Naive thymus-derived CD8-positive, alpha-beta T cell (primary cell): ENCODE results near the gene WDR7. TPM values are rescaled to one million over a fixed set of nuclear protein-coding genes. Genes with fewer than 3 reads are reported as not detected.

Experiments used
- ATAC-seq, 2 donors: fragments of 150-1000 bp; cut with Tn5 transposase in 1 of 2; sonication (Bioruptor Pico), chemical (Tn5 transposase) in 1 of 2; 1 replicate in 1 of 2; 2 replicates in 1 of 2; pipeline ENCODE4 v1.10.0; 2021; ENCODE audit warnings: mild to moderate bottlenecking in 2 of 2, moderate library complexity in 2 of 2
- POLR2A ChIA-PET: fragments of 350-600 bp; sonication (Branson Sonifier 250); formaldehyde crosslinking; loops from one replicate; lab custom pipeline; 2021; ENCODE audit warnings: antibody characterized with exemption; lab: Charles Lee
- DNase-seq, 10 donors: peaks; one replicate each; pipeline versions ENCODE4 v3.0.0 to v3.0.0-alpha.2; 2020 to 2022
- H3K27ac Mint-ChIP-seq, 10 donors: one replicate each; pipeline ENCODE4 v1.8.0; 2020 to 2022; ENCODE audit warnings: mild to moderate bottlenecking in 10 of 10, mixed read lengths in 10 of 10, moderate library complexity in 4 of 10, inconsistent platforms in 1 of 10
- H3K27me3 Mint-ChIP-seq, 5 donors: one replicate each; pipeline ENCODE4 v1.8.0; 2021 to 2022; ENCODE audit warnings: mixed read lengths in 5 of 5
- H3K36me3 Mint-ChIP-seq, 3 donors: one replicate each; pipeline ENCODE4 v1.8.0; 2020 to 2022; ENCODE audit warnings: mixed read lengths in 3 of 3, mild to moderate bottlenecking in 2 of 3, inconsistent platforms in 1 of 3
- H3K4me1 Mint-ChIP-seq, 4 donors: one replicate each; pipeline ENCODE4 v1.8.0; 2021 to 2022; ENCODE audit warnings: mixed read lengths in 4 of 4
- H3K4me3 Mint-ChIP-seq, 10 donors: one replicate each; pipeline ENCODE4 v1.8.0; 2020 to 2022; ENCODE audit warnings: mild to moderate bottlenecking in 10 of 10, mixed read lengths in 10 of 10, moderate library complexity in 6 of 10, inconsistent platforms in 1 of 10
- H3K9me3 Mint-ChIP-seq, 9 donors: one replicate each; pipeline ENCODE4 v1.8.0; 2020 to 2022; ENCODE audit warnings: mixed read lengths in 9 of 9, mild to moderate bottlenecking in 3 of 9, inconsistent platforms in 1 of 9, moderate library complexity in 1 of 9
- polyA plus RNA-seq, 3 donors: library from polyadenylated mRNA; unstranded; fragments of 300-500 nt; fragmentation: Illumina TruSeq; gene quantifications; one replicate each; pipeline ENCODE4 v1.2.3, GENCODE V29; 2021
- total RNA-seq, 8 experiments: library from RNA in 2 of 8; stranded (reverse) in 2 of 8; gene quantifications; one replicate each; pipeline ENCODE4 v1.2.3 and lab custom pipeline; 2021 to 2026

Gene WDR7
- total and polyA plus RNA-seq, 5 experiments from 2014 or later = 17.8 to 42.7 (median 27.1) TPM

GRCh38 chr18:56709463-56709862 is 58.3 kb downstream of the WDR7 start:
- no peak overlapping the region for H3K4me3 Mint-ChIP-seq
- H3K27ac Mint-ChIP-seq = no peak overlapping the region
- ATAC-seq (peak; percentile 100), DNase-seq (peak in 7 of 10 donors; percentile 7 to 66 (median 43))
- POLR2A ChIA-PET = no interaction called here
- H3K27me3 Mint-ChIP-seq = no peaks in the 10 kb centered on the region
- H3K36me3 Mint-ChIP-seq = peaks cover 0 to 7% (median 0%) of the 10 kb centered on the region in 3 donors
- no peaks in the 10 kb centered on the region for H3K9me3 Mint-ChIP-seq
- peaks cover 0 to 5% (median 3%) of the 10 kb centered on the region in 4 donors for H3K4me1 Mint-ChIP-seq

GRCh38 chr18:56711708-56712445 is 60.7 kb downstream of the WDR7 start:
- Mint-ChIP-seq H3K4me3 (no peak overlapping the region), H3K27me3 (no peaks in the 10 kb centered on the region), H3K27ac (peak overlapping the region in 1 of 10 donors; percentile 5), H3K4me1 (peaks cover 5 to 8% (median 5%) of the 10 kb centered on the region in 4 donors), H3K9me3 (no peaks in the 10 kb centered on the region), H3K36me3 (peaks cover 0 to 6% (median 0%) of the 10 kb centered on the region in 3 donors)
- ATAC-seq = no peak
- DNase-seq = no peak
- POLR2A ChIA-PET = interaction anchor here (0.6 kb wide), 1 partner anchor 229 kb away, joined by 3 read pairs; no protein-coding TSS in a partner anchor

- peaks cover 3 to 10% (median 4%) of the 10 kb centered on the region in 3 donors for H3K36me3 Mint-ChIP-seq
- H3K4me1 Mint-ChIP-seq = peaks cover 4 to 8% (median 5%) of the 10 kb centered on the region in 4 donors
- H3K27me3 Mint-ChIP-seq = no peaks in the 10 kb centered on the region
- peak overlapping the region in 1 of 10 donors; percentile 5 for H3K27ac Mint-ChIP-seq
- no peak for ATAC-seq
- H3K9me3 Mint-ChIP-seq = no peaks in the 10 kb centered on the region
- no peak for DNase-seq
- no peak overlapping the region for H3K4me3 Mint-ChIP-seq
- POLR2A ChIA-PET = no interaction called here
Observed at GRCh38 chr18:56712761-56713160, 61.6 kb downstream of the WDR7 start.

GRCh38 chr18:56715121-56715520 is 64.0 kb downstream of the WDR7 start:
- DNase-seq = no peak
- Mint-ChIP-seq H3K36me3 (peaks cover 9 to 31% (median 22%) of the 10 kb centered on the region in 3 donors), H3K4me3 (no peak overlapping the region), H3K4me1 (peaks cover 1 to 8% (median 2%) of the 10 kb centered on the region in 4 donors), H3K27ac (peak overlapping the region in 2 of 10 donors; percentile 1 to 3), H3K9me3 (no peaks in the 10 kb centered on the region), H3K27me3 (no peaks in the 10 kb centered on the region)
- no peak for ATAC-seq
- POLR2A ChIA-PET = no interaction called here

- Mint-ChIP-seq H3K27ac (no peak overlapping the region), H3K9me3 (no peaks in the 10 kb centered on the region), H3K27me3 (no peaks in the 10 kb centered on the region), H3K4me1 (peaks cover 1 to 8% (median 2%) of the 10 kb centered on the region in 4 donors), H3K4me3 (no peak overlapping the region), H3K36me3 (peaks cover 11 to 35% (median 29%) of the 10 kb centered on the region in 3 donors)
- ATAC-seq (no peak), DNase-seq (no peak)
- POLR2A ChIA-PET = no interaction called here
Observed at GRCh38 chr18:56716692-56717146, 65.6 kb downstream of the WDR7 start.

- H3K36me3 Mint-ChIP-seq = peaks cover 30 to 64% (median 56%) of the 10 kb centered on the region in 3 donors
- no peak overlapping the region for H3K27ac Mint-ChIP-seq
- POLR2A ChIA-PET = no interaction called here
- H3K4me1 Mint-ChIP-seq = peaks cover 0 to 5% (median 2%) of the 10 kb centered on the region in 4 donors
- no peak for DNase-seq
- ATAC-seq = no peak
- no peak overlapping the region for H3K4me3 Mint-ChIP-seq
- H3K27me3 Mint-ChIP-seq = no peaks in the 10 kb centered on the region
- H3K9me3 Mint-ChIP-seq = peaks cover 0 to 10% (median 3%) of the 10 kb centered on the region in 9 donors
Observed at GRCh38 chr18:56721031-56721430, 69.9 kb downstream of the WDR7 start.

- Mint-ChIP-seq H3K9me3 (peaks cover 0 to 10% (median 3%) of the 10 kb centered on the region in 9 donors), H3K27ac (peak overlapping the region in 1 of 10 donors; percentile 25), H3K4me1 (peaks cover 0 to 5% (median 2%) of the 10 kb centered on the region in 4 donors), H3K27me3 (no peaks in the 10 kb centered on the region), H3K4me3 (no peak overlapping the region), H3K36me3 (peaks cover 30 to 65% (median 56%) of the 10 kb centered on the region in 3 donors)
- DNase-seq (no peak), ATAC-seq (no peak)
- POLR2A ChIA-PET = no interaction called here
Observed at GRCh38 chr18:56721491-56721890, 70.3 kb downstream of the WDR7 start.

GRCh38 chr18:56722518-56722917 is 71.4 kb downstream of the WDR7 start:
- H3K4me1 Mint-ChIP-seq = peaks cover 0 to 3% (median 0%) of the 10 kb centered on the region in 4 donors
- no peak overlapping the region for H3K4me3 Mint-ChIP-seq
- peaks cover 29 to 71% (median 61%) of the 10 kb centered on the region in 3 donors for H3K36me3 Mint-ChIP-seq
- peaks cover 0 to 10% (median 3%) of the 10 kb centered on the region in 9 donors for H3K9me3 Mint-ChIP-seq
- ATAC-seq (no peak), DNase-seq (no peak)
- POLR2A ChIA-PET = no interaction called here
- H3K27me3 Mint-ChIP-seq = no peaks in the 10 kb centered on the region
- no peak overlapping the region for H3K27ac Mint-ChIP-seq

GRCh38 chr18:56723068-56723467 is 71.9 kb downstream of the WDR7 start:
- H3K27ac Mint-ChIP-seq = no peak overlapping the region
- H3K36me3 Mint-ChIP-seq = peaks cover 30 to 74% (median 65%) of the 10 kb centered on the region in 3 donors
- H3K9me3 Mint-ChIP-seq = peaks cover 0 to 10% (median 3%) of the 10 kb centered on the region in 9 donors
- peaks cover 0 to 3% (median 0%) of the 10 kb centered on the region in 4 donors for H3K4me1 Mint-ChIP-seq
- H3K4me3 Mint-ChIP-seq = no peak overlapping the region
- no peak for DNase-seq
- POLR2A ChIA-PET = no interaction called here
- no peak for ATAC-seq
- no peaks in the 10 kb centered on the region for H3K27me3 Mint-ChIP-seq

- DNase-seq = no peak
- Mint-ChIP-seq H3K27ac (no peak overlapping the region), H3K36me3 (peaks cover 31 to 75% (median 64%) of the 10 kb centered on the region in 3 donors), H3K27me3 (no peaks in the 10 kb centered on the region), H3K4me1 (peaks cover 0 to 6% (median 0%) of the 10 kb centered on the region in 4 donors), H3K9me3 (peaks cover 0 to 10% (median 3%) of the 10 kb centered on the region in 9 donors), H3K4me3 (no peak overlapping the region)
- ATAC-seq = no peak
- POLR2A ChIA-PET = no interaction called here
Observed at GRCh38 chr18:56723706-56724105, 72.5 kb downstream of the WDR7 start.

GRCh38 chr18:56726906-56727305 is 75.7 kb downstream of the WDR7 start:
- Mint-ChIP-seq H3K4me1 (peaks cover 0 to 11% (median under 1%) of the 10 kb centered on the region in 4 donors), H3K27me3 (no peaks in the 10 kb centered on the region), H3K4me3 (no peak overlapping the region), H3K36me3 (peaks cover 31 to 76% (median 58%) of the 10 kb centered on the region in 3 donors), H3K27ac (peak overlapping the region in 1 of 10 donors; percentile 28), H3K9me3 (peaks cover 0 to 10% (median 3%) of the 10 kb centered on the region in 9 donors)
- DNase-seq (no peak), ATAC-seq (no peak)
- POLR2A ChIA-PET = no interaction called here

GRCh38 chr18:56727399-56727798 is 76.2 kb downstream of the WDR7 start:
- Mint-ChIP-seq H3K27ac (peak overlapping the region in 1 of 10 donors; percentile 28), H3K9me3 (peaks cover 0 to 10% (median 3%) of the 10 kb centered on the region in 9 donors), H3K36me3 (peaks cover 27 to 76% (median 58%) of the 10 kb centered on the region in 3 donors)

GRCh38 chr18:56728741-56729140 is 77.6 kb downstream of the WDR7 start:
- Mint-ChIP-seq H3K36me3 (peaks cover 14 to 73% (median 49%) of the 10 kb centered on the region in 3 donors), H3K27ac (no peak overlapping the region), H3K4me3 (no peak overlapping the region), H3K9me3 (peaks cover 0 to 6% (median 0%) of the 10 kb centered on the region in 9 donors), H3K27me3 (no peaks in the 10 kb centered on the region), H3K4me1 (peaks cover 0 to 8% (median under 1%) of the 10 kb centered on the region in 4 donors)
- POLR2A ChIA-PET = no interaction called here
- DNase-seq = no peak
- no peak for ATAC-seq

More at GRCh38 chr18:56727399-56727798, 76.2 kb downstream of the WDR7 start:
- Mint-ChIP-seq H3K27me3 (no peaks in the 10 kb centered on the region), H3K4me1 (peaks cover 0 to 11% (median under 1%) of the 10 kb centered on the region in 4 donors), H3K4me3 (no peak overlapping the region)
- ATAC-seq = no peak
- DNase-seq = no peak
- POLR2A ChIA-PET = no interaction called here
